ENCODE measurements around the gene TMEM121B.

- TF ChIP-seq EZH2 (IDR thresholded peaks at IDR 0.05; ENCODE audit: low read depth, unreplicated experiment) (no peak), CTCF (conservative IDR thresholded peaks at IDR 0.05; ENCODE audit: low read depth in 2 of 2) (no peak)
These were observed 13.7 kb downstream of the TMEM121B start for GRCh38 chr22:17107547-17107810.

Measured in GM23338 (cell line).